ENCODE results near the gene RUSF1.

GRCh38 chr16:31505483-31505882, 2.7 kb downstream of the RUSF1 start:
- TF ChIP-seq EP300 (IDR thresholded peaks at IDR 0.05; ENCODE audit: borderline replicate concordance) (no peak), YY1 (IDR thresholded peaks at IDR 0.05; ENCODE audit: low read depth) (no peak), CEBPB (IDR thresholded peaks at IDR 0.05) (no peak), RAD21 (IDR thresholded peaks at IDR 0.05; ENCODE audit: low read depth) (no peak), TAF1 (IDR thresholded peaks at IDR 0.05; ENCODE audit: low read depth) (no peak), MAX (IDR thresholded peaks at IDR 0.05) (no peak), REST (IDR thresholded peaks at IDR 0.05; ENCODE audit: low read depth) (no peak), FOXM1 (IDR thresholded peaks at IDR 0.05; ENCODE audit: borderline replicate concordance, low read depth) (no peak), NFIC (IDR thresholded peaks at IDR 0.05) (no peak), CREB1 (IDR thresholded peaks at IDR 0.05; ENCODE audit: low read depth) (no peak), EGR1 (IDR thresholded peaks at IDR 0.05) (no peak), TEAD4 (IDR thresholded peaks at IDR 0.05) (no peak), USF1 (IDR thresholded peaks at IDR 0.05) (no peak), ZBTB7A (IDR thresholded peaks at IDR 0.05; ENCODE audit: low read depth) (no peak)

Data from Ishikawa (cell line).